ENCODE results near the gene GAB4.

DNA sequence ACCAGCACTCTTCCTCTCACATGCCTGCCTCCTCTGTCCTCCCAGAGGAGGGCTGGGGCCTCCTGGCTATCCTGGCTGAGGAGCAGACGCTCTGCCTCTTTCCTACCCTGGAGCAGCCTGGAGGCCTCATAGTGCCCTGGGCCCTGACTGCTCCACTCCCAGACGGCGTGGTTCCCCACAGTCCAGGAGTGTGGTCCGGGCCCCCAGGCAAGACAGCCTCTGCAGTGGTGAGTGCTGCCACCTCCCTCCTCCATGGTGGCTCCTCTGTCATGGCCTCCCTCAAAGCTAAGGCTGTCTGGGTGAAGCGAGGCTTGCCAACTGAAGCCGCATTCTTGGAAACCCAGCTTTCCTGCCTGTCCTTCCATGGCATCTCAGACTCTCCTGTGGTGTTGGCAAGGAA, 19.8 kb downstream of the GAB4 start:
- TF ChIP-seq NR2C2 (IDR thresholded peaks at IDR 0.05; ENCODE audit: borderline replicate concordance, control insufficient read depth, insufficient read length, low read depth) (no peak), NRF1 (conservative IDR thresholded peaks at IDR 0.05; ENCODE audit: low read depth, low read length) (no peak), POLR2A (IDR thresholded peaks at IDR 0.05; ENCODE audit: low read depth, low read length) (no peak), SREBF1 (IDR thresholded peaks at IDR 0.05; ENCODE audit: low read length) (no peak), PML (IDR thresholded peaks at IDR 0.05; ENCODE audit: low read length) (no peak), RAD21 (IDR thresholded peaks at IDR 0.05; ENCODE audit: insufficient read depth, low read depth, low read length) (no peak), RFX5 (IDR thresholded peaks at IDR 0.05; ENCODE audit: low read depth, low read length) (no peak), HDAC2 (IDR thresholded peaks at IDR 0.05) (no peak), SIX5 (IDR thresholded peaks at IDR 0.05; ENCODE audit: low read depth, low read length, severe bottlenecking) (no peak), NR2C1 (IDR thresholded peaks at IDR 0.05) (no peak)
- TF ChIP-seq, protein P1, sequence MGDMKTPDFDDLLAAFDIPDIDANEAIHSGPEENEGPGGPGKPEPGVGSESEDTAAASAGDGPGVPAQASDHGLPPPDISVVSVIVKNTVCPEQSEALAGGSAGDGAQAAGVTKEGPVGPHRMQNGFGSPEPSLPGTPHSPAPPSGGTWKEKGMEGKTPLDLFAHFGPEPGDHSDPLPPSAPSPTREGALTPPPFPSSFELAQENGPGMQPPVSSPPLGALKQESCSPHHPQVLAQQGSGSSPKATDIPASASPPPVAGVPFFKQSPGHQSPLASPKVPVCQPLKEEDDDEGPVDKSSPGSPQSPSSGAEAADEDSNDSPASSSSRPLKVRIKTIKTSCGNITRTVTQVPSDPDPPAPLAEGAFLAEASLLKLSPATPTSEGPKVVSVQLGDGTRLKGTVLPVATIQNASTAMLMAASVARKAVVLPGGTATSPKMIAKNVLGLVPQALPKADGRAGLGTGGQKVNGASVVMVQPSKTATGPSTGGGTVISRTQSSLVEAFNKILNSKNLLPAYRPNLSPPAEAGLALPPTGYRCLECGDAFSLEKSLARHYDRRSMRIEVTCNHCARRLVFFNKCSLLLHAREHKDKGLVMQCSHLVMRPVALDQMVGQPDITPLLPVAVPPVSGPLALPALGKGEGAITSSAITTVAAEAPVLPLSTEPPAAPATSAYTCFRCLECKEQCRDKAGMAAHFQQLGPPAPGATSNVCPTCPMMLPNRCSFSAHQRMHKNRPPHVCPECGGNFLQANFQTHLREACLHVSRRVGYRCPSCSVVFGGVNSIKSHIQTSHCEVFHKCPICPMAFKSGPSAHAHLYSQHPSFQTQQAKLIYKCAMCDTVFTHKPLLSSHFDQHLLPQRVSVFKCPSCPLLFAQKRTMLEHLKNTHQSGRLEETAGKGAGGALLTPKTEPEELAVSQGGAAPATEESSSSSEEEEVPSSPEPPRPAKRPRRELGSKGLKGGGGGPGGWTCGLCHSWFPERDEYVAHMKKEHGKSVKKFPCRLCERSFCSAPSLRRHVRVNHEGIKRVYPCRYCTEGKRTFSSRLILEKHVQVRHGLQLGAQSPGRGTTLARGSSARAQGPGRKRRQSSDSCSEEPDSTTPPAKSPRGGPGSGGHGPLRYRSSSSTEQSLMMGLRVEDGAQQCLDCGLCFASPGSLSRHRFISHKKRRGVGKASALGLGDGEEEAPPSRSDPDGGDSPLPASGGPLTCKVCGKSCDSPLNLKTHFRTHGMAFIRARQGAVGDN (IDR thresholded peaks at IDR 0.05): no peak
- TF ChIP-seq, protein P2, sequence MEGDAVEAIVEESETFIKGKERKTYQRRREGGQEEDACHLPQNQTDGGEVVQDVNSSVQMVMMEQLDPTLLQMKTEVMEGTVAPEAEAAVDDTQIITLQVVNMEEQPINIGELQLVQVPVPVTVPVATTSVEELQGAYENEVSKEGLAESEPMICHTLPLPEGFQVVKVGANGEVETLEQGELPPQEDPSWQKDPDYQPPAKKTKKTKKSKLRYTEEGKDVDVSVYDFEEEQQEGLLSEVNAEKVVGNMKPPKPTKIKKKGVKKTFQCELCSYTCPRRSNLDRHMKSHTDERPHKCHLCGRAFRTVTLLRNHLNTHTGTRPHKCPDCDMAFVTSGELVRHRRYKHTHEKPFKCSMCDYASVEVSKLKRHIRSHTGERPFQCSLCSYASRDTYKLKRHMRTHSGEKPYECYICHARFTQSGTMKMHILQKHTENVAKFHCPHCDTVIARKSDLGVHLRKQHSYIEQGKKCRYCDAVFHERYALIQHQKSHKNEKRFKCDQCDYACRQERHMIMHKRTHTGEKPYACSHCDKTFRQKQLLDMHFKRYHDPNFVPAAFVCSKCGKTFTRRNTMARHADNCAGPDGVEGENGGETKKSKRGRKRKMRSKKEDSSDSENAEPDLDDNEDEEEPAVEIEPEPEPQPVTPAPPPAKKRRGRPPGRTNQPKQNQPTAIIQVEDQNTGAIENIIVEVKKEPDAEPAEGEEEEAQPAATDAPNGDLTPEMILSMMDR (IDR thresholded peaks at IDR 0.05 in 2 of 3, conservative IDR thresholded peaks at IDR 0.05 in 1 of 3; ENCODE audit: control insufficient read depth in 2 of 3, extremely low read depth in 1 of 3, insufficient read depth in 1 of 3, low read depth in 3 of 3, low read length in 3 of 3): no peak
- TF ChIP-seq, protein P3, sequence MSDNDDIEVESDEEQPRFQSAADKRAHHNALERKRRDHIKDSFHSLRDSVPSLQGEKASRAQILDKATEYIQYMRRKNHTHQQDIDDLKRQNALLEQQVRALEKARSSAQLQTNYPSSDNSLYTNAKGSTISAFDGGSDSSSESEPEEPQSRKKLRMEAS (IDR thresholded peaks at IDR 0.05; ENCODE audit: low read depth, low read length): no peak
